GM21526 (cell line): Measurements from ENCODE around the gene PLEKHG3.

ENCODE experiments used
- ATAC-seq: cut with Tn5 transposase; IDR thresholded peaks from one replicate; pipeline ENCODE4 v1.9.1; 2021; ENCODE audit warnings: moderate library complexity; ENCODE audit not compliant: unreplicated experiment, low FRiP score

The PLEKHG3 gene

GRCh38 chr14:64775081-64775777 lies 71.0 kb downstream of the PLEKHG3 start:
- no peak for ATAC-seq

GRCh38 chr14:64777461-64777860 lies 73.2 kb downstream of the PLEKHG3 start:
- ATAC-seq, result no peak

DNA sequence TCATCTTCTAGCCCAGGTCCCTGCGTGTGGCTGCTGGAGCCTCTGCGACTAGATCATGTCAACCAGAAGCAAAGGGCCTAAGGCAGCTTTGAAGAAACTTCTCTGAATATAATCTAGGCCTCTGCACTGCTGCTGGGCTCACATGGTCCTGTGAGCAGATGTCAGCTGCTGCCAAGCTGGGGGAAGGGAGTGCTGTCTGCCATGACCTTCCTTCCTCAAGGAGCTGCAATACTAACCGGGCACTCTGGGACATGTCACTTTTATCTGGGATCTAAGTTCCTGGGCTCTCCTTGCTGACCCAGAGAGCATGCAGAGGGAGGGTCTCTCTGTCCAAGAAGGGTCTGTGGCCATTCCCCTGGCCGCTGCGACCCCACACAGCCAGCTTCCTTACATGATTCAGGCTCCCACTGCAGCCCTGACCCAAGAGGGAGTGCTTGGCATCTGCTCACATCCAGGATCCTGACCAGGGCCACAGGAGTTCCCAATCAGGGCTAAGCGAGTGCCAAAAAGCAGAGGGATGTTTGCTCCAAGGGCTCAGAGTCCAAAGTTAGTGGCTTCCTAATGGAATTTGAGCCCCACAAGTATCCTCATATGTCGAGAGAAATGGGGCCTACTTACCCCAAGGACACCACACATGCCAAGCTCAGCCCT lies 74.0 kb downstream of the PLEKHG3 start:
- ATAC-seq, result no peak

- ATAC-seq, result no peak
Measured at GRCh38 chr14:64779472-64779871, 75.2 kb downstream of the PLEKHG3 start.

DNA sequence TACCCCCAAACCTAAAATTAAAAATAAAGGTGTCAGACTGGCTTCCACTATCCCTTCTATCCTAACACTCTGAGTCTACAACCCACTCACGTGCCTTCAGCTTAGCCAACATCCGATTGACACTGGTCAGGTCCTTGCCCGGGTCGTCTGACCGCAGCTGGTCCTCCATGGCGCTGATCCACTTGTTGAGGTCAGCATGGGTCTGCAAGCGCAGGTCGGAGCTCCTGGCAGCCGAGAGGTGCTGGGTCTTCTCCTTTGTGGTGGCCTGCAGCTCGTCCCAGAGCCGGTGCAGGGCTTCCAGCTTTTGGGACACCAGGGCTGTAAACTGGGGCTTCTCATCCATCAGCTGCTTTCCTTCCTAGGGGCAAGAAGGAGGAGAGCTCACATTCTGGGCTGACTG lies 78.0 kb downstream of the PLEKHG3 start:
- ATAC-seq, result no peak

GRCh38 chr14:64784006-64784405 lies 79.8 kb downstream of the PLEKHG3 start:
- no peak for ATAC-seq

- ATAC-seq, result no peak
Measured at GRCh38 chr14:64786296-64787149, 82.3 kb downstream of the PLEKHG3 start.

- no peak for ATAC-seq
Measured at GRCh38 chr14:64787619-64788018, 83.4 kb downstream of the PLEKHG3 start.

DNA sequence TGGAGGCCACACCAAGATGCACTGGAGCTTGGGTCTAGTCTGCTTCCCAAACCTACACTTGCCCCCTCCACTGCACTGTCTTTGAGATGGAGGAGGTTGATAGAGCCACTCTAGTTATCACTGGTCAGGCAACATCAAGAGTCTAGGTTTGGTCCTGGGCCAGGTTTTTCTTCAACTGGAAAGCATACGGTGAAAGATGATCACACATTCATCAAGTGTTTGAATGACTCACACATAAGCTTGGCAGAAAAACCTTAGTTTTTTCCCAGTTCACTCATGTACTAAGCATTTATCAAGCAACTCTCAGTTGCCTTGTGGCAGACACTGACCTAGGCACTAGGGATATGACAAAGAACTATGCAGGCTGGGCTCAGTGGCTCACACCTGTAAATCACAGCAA lies 84.5 kb downstream of the PLEKHG3 start:
- no peak for ATAC-seq

GRCh38 chr14:64789696-64790095 lies 85.5 kb downstream of the PLEKHG3 start:
- ATAC-seq, result no peak

DNA sequence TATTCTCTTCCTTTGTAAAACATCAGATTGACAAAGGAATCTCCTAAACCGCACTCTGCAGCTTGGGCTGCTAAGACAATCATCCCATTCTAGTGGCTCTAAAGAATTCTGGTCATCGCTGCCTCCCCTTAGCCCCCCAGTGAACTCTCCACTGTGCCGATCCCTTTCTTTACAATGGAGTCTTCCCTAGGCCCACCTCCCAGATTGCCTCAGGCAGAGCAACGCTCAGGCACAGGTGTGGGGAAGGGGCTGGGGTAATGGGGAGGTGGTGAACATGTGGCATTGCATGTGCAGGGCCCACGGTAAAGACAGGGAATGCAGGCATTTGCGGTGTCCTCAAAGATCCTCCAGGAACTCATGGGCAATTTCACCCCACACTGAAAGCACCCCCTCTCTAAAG lies 86.3 kb downstream of the PLEKHG3 start:
- ATAC-seq, result no peak

DNA sequence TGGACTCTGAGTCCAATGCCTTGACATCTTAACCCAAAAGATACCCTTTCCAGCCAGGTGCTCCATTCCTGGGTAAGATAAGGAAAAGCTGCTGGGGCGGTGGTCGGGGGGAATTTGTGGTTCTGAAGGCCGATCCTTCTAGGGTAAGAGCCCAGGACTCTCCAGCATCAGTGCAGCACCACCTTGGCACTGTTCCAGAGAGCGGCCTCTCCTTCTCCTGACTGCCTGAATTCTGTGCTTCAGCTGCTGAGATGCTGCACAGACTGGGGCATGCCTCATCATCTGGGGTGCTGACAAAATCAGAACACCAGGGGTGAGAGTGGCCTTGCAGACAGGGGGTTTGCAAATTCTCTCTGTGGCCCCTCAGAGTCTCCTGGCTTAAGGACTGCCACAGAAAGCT lies 88.0 kb downstream of the PLEKHG3 start:
- no peak for ATAC-seq

GRCh38 chr14:64792871-64793560 lies 88.8 kb downstream of the PLEKHG3 start:
- no peak for ATAC-seq

DNA sequence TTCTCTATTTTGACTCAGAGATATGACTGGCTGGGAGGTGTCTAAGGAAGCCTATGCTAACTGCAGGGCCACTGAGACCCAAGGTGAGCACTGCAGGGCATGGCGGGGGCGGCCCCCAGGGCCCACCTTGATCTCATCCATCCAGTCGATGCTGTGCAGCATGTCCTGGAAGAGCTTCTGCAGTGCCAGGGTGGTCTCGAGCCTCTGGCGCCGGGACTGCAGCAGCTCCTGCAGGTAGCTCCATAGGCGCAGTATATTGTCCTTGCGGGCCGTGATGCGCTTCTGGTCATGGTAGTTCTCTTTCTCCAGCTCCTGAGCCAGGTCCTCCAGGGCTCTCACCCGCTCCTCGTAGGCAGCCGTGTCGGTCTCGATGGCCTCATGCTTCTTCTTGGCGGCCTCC lies 91.0 kb downstream of the PLEKHG3 start:
- ATAC-seq, result no peak

DNA sequence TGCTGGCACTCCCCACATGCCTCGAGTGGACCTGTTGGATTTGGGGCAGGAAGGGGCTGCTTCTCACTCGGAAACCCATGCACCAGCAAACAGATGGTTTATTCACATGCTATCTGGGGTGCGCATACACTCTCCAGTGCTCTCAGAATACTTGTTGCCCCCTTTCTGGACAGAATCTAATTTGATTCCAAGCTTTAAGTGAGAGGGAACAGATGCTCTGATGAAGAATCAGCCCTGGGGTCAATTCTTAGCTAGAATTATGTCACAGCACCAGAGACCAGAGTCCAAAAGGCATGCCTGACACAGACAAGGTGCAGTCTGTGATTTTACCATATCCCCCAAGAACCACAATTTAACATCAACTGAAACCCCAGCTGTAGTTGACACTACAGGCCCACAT lies 91.7 kb downstream of the PLEKHG3 start:
- no peak for ATAC-seq

GRCh38 chr14:64796369-64796768 lies 92.1 kb downstream of the PLEKHG3 start:
- ATAC-seq, result no peak

DNA sequence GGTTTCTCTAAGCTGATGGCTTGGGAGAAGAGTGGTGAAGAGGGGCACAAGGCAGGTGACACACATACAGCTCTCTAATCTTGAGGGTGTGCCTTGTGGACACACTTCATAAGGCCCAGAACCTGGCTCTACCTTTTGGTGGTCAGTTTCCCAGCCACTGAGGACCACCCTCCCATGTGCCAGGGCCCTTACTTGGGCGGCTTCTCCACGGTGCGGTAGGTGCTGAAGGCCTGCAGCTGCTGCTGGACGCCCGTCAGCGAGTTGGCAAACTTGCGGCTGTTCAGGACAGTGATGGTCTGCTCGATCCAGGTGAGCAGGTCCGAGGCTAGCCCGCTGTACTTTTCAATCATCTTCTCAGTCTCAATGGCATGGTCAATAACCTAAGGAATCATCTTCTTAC lies 95.3 kb downstream of the PLEKHG3 start:
- ATAC-seq, result no peak
